Measurements from ENCODE around the gene DPCD. TPM values are rescaled to one million over a fixed set of nuclear protein-coding genes. Genes with fewer than 3 reads are reported as not detected.

DPCD gene
- polyA plus RNA-seq, 1 donor from 2014 or later = 234 TPM

DNA sequence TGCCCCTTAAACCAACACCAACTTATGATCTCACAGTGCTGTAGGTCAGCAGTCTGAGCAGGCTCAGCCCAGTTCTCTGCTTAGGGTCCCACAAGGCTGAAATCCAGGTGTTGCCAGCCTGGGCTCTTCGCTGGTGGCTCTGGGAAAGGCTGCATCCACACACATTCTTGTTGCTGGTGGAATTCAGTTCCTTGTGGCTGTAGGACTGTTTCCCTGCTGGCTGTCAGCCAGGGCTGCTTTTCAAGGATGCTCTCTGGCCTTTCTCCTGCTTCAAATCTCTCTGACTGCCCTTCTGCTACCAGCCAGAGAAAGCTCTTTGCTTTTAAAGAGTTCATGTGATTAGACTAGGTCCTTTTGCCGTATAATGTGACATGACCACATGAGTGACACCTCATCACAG lies 15.3 kb upstream of the DPCD start:
- Histone ChIP-seq H3K9me2 (ENCODE audit: insufficient read depth, low read length) (no peaks in the 10 kb centered on the region), H3F3A (ENCODE audit: insufficient read depth, low read length, poor library complexity, severe bottlenecking) (no peaks in the 10 kb centered on the region), H3K27ac (ENCODE audit: low read length) (no peak overlapping the region), H3K9me3 (ENCODE audit: low read length) (no peaks in the 10 kb centered on the region), H3K4me2 (ENCODE audit: low read length) (no peak overlapping the region), H3K27me3 (ENCODE audit: insufficient read depth, low read depth, low read length) (peaks cover 22% of the 10 kb centered on the region), H3K4me3 (ENCODE audit: low read length) (no peak overlapping the region), H3K79me2 (replicated peaks; ENCODE audit: insufficient read depth, low read length) (no peaks in the 10 kb centered on the region), H4K20me1 (ENCODE audit: insufficient read depth) (no peaks in the 10 kb centered on the region), H2AFZ (ENCODE audit: low read depth, low read length) (no peak overlapping the region), H3K36me3 (ENCODE audit: insufficient read depth, low read length) (no peaks in the 10 kb centered on the region), H3K9ac (ENCODE audit: low read length) (no peak overlapping the region)
- TF ChIP-seq, protein P1, sequence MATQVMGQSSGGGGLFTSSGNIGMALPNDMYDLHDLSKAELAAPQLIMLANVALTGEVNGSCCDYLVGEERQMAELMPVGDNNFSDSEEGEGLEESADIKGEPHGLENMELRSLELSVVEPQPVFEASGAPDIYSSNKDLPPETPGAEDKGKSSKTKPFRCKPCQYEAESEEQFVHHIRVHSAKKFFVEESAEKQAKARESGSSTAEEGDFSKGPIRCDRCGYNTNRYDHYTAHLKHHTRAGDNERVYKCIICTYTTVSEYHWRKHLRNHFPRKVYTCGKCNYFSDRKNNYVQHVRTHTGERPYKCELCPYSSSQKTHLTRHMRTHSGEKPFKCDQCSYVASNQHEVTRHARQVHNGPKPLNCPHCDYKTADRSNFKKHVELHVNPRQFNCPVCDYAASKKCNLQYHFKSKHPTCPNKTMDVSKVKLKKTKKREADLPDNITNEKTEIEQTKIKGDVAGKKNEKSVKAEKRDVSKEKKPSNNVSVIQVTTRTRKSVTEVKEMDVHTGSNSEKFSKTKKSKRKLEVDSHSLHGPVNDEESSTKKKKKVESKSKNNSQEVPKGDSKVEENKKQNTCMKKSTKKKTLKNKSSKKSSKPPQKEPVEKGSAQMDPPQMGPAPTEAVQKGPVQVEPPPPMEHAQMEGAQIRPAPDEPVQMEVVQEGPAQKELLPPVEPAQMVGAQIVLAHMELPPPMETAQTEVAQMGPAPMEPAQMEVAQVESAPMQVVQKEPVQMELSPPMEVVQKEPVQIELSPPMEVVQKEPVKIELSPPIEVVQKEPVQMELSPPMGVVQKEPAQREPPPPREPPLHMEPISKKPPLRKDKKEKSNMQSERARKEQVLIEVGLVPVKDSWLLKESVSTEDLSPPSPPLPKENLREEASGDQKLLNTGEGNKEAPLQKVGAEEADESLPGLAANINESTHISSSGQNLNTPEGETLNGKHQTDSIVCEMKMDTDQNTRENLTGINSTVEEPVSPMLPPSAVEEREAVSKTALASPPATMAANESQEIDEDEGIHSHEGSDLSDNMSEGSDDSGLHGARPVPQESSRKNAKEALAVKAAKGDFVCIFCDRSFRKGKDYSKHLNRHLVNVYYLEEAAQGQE (IDR thresholded peaks at IDR 0.05; ENCODE audit: borderline replicate concordance) = no peak
- TF ChIP-seq SMC3 (conservative IDR thresholded peaks at IDR 0.05; ENCODE audit: poor library complexity) = no peak
- TF ChIP-seq, protein P2, sequence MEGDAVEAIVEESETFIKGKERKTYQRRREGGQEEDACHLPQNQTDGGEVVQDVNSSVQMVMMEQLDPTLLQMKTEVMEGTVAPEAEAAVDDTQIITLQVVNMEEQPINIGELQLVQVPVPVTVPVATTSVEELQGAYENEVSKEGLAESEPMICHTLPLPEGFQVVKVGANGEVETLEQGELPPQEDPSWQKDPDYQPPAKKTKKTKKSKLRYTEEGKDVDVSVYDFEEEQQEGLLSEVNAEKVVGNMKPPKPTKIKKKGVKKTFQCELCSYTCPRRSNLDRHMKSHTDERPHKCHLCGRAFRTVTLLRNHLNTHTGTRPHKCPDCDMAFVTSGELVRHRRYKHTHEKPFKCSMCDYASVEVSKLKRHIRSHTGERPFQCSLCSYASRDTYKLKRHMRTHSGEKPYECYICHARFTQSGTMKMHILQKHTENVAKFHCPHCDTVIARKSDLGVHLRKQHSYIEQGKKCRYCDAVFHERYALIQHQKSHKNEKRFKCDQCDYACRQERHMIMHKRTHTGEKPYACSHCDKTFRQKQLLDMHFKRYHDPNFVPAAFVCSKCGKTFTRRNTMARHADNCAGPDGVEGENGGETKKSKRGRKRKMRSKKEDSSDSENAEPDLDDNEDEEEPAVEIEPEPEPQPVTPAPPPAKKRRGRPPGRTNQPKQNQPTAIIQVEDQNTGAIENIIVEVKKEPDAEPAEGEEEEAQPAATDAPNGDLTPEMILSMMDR (IDR thresholded peaks at IDR 0.05; ENCODE audit: poor library complexity, severe bottlenecking) = no peak
- no peak for TF ChIP-seq POLR2AphosphoS5 (IDR thresholded peaks at IDR 0.05)
- TF ChIP-seq TAF1 (IDR thresholded peaks at IDR 0.05; ENCODE audit: low read depth) = no peak
- no peak for TF ChIP-seq RAD21 (conservative IDR thresholded peaks at IDR 0.05)
- TF ChIP-seq MXI1 (conservative IDR thresholded peaks at IDR 0.05; ENCODE audit: poor library complexity, severe bottlenecking) = no peak
- no peak for TF ChIP-seq EZH2 (IDR thresholded peaks at IDR 0.05; ENCODE audit: borderline replicate concordance, insufficient read depth, low read length, poor library complexity, severe bottlenecking)
- no peak for TF ChIP-seq EP300 (conservative IDR thresholded peaks at IDR 0.05; ENCODE audit: poor library complexity, severe bottlenecking)

DNA sequence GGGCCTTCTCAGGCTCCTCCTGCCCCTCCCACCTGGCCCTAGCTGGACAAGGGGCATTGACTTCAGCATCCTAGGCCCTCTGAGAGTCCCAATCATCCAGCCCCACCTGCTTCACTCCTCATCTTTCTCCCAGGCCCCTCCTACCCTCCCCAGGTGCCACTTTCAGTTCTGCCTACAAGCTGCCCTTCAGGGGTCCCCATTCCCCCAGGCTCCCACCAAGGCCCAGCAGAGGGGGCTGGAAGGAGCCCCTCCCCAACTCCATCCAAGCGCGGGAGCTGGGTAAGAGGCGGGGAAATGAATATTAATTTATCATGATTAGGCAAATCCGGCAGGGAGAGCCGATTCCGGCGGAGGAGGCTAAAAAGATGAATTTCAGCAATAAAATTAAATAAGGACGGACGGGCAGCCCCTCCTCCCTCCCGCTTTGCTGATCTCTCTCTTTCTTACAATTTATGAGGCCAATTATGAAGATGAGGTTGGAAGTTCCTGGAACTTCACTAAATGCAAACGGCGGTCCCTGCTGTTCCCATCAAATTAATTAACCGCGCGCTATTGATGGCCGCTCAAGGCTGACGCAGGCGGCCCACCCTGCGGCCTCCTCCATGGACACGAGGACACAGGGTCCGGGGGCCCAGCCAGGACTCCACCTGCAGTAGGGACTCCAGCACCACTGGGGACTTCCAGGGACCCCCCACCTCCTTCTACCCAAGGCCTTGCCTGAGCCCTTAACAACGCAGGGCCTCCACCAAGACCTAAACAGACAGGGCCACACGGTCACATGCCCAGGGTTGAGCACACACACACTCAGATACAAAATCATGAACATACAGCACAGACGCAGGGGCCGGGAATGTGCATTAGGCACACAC lies 14.0 kb upstream of the DPCD start:
- Histone ChIP-seq H3K4me2 (ENCODE audit: low read length) (no peak overlapping the region), H2AFZ (ENCODE audit: low read depth, low read length) (no peak overlapping the region), H3K4me3 (ENCODE audit: low read length) (no peak overlapping the region), H3K27me3 (ENCODE audit: insufficient read depth, low read depth, low read length) (peaks cover 13% of the 10 kb centered on the region), H3K9ac (ENCODE audit: low read length) (no peak overlapping the region), H4K20me1 (ENCODE audit: insufficient read depth) (no peaks in the 10 kb centered on the region), H3K36me3 (ENCODE audit: insufficient read depth, low read length) (no peaks in the 10 kb centered on the region), H3K9me3 (ENCODE audit: low read length) (no peaks in the 10 kb centered on the region), H3F3A (ENCODE audit: insufficient read depth, low read length, poor library complexity, severe bottlenecking) (no peaks in the 10 kb centered on the region), H3K79me2 (replicated peaks; ENCODE audit: insufficient read depth, low read length) (no peaks in the 10 kb centered on the region), H3K9me2 (ENCODE audit: insufficient read depth, low read length) (no peaks in the 10 kb centered on the region), H3K27ac (ENCODE audit: low read length) (no peak overlapping the region)
- TF ChIP-seq TAF1 (IDR thresholded peaks at IDR 0.05; ENCODE audit: low read depth) = no peak
- no peak for TF ChIP-seq SMC3 (conservative IDR thresholded peaks at IDR 0.05; ENCODE audit: poor library complexity)
- TF ChIP-seq, protein P1 (IDR thresholded peaks at IDR 0.05; ENCODE audit: borderline replicate concordance) = no peak
- no peak for TF ChIP-seq EZH2 (IDR thresholded peaks at IDR 0.05; ENCODE audit: borderline replicate concordance, insufficient read depth, low read length, poor library complexity, severe bottlenecking)
- TF ChIP-seq EP300 (conservative IDR thresholded peaks at IDR 0.05; ENCODE audit: poor library complexity, severe bottlenecking) = no peak
- TF ChIP-seq, protein P2 (IDR thresholded peaks at IDR 0.05; ENCODE audit: poor library complexity, severe bottlenecking) = no peak
- no peak for TF ChIP-seq POLR2AphosphoS5 (IDR thresholded peaks at IDR 0.05)
- TF ChIP-seq MXI1 (conservative IDR thresholded peaks at IDR 0.05; ENCODE audit: poor library complexity, severe bottlenecking) = no peak
- TF ChIP-seq RAD21 (conservative IDR thresholded peaks at IDR 0.05) = no peak

Data from neural cell (in vitro differentiated cells).